HG03571 (cell line): ENCODE results near the gene CCN6.
"Not testable (repeated sequence)": the region's sequence is repeated elsewhere in the genome, so short reads cannot be mapped to it uniquely, and the experiment has no call there.

Experiments used
- ATAC-seq: cut with Tn5 transposase; IDR thresholded peaks from one replicate; pipeline ENCODE4 v1.9.1; 2021; ENCODE audit not compliant: unreplicated experiment

Gene CCN6

GRCh38 chr6:112029045-112029822 lies 24.7 kb upstream of the CCN6 start:
- no peak for ATAC-seq

GRCh38 chr6:112030206-112030960 lies 23.5 kb upstream of the CCN6 start:
- ATAC-seq, result no peak

- ATAC-seq, result no peak
These were observed 22.8 kb upstream of the CCN6 start for GRCh38 chr6:112030961-112031660.

DNA sequence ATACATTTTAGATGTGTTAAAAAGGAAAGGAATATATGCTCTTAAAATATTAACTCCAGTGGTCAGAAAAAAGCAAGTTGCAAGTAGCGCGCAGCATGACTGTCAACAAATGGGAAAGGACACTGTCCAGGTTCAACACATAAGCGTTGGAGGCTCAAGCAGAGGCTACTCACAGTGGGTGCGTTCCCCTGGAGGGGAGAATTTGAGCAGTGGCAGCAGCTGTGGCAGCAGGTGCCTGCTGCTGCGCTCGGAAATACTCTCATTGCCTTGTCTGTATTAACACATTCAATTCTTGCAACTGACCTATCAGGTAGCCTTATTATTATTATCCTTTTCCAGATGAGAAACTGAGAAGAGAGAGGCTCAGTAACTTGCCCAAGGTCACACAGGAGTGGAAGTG lies 21.9 kb upstream of the CCN6 start:
- no peak for ATAC-seq

- ATAC-seq, result no peak
These were observed 21.2 kb upstream of the CCN6 start for GRCh38 chr6:112032728-112033127.

- ATAC-seq, result no peak
These were observed 19.9 kb upstream of the CCN6 start for GRCh38 chr6:112033791-112034615.

- ATAC-seq, result no peak
These were observed 19.3 kb upstream of the CCN6 start for GRCh38 chr6:112034616-112034995.

DNA sequence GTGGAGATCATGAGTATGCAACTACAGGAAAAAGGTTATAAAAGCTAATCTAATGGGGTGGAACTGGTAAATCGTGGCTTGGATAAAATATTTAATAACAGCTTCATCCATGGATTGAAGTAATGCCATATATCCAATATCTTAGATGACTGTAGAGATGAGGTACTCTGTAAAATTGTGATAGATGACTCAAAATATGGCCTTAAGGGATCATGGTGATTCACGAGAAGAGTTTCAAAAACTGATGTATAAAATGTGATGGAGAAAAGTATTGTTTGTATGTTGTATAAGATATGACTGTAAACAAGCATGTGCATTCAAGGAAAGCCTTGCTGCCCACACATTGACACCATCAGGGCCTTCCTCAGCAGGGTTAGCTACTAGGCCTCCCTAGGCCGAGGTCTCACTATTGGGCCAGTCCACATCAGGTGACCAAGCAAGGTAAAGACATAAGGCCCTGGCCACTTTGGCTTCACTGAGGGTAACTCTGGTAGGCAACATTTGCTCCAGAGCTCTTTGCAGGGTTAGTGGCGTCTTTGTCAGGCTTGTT lies 17.7 kb upstream of the CCN6 start:
- no peak for ATAC-seq

- no peak for ATAC-seq
These were observed 16.1 kb upstream of the CCN6 start for GRCh38 chr6:112037783-112038216.

DNA sequence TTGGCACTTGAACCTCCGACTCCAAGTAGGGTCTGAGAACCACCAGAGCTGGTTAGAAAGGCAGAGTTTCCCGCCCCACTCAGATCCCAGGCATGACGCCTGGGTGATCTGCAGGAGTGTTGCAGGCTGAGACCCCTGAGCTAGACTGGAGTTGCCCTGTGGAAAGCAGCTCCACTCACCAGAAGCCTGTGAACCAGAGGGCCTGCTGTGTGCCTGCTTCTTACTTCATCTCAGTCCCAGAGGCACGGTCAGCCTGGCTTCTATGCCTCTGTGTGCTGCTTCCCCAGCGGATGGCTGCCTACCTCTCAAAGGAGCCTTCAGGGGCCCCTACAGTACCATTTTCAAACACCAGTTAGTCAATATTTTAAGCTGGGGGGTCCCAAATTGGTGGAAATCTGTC lies 15.6 kb upstream of the CCN6 start:
- ATAC-seq, result no peak

DNA sequence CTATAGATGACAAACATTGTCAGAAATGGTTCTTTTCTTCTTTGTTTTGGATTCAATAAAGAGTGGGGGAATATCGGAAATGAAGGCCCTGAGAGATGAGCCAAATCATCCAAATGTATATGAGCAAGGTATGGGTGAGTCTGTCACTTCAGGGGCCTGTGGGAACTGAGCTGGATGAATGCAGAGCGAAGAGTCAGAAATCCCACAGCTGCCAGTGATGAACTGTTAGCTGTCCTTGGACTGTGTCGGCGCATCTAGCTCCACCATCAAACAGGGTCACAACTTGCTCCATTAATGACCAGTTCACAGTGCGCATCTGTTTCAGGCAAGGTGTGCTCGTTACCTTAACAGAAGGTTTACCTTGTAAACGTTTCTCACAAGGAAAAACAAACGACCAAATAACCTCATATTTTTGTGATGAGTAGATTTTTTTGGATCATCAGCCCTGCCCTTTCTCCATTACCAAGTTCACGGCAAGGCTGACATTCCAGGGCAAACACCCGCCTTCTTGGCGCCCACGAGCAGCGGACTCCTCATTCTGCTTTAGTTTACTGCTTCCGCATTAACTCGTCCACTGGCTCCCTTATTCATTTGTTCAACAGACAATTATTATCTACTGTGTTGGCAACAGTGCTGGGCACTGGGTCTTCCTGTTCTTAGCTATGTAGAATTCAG lies 15.0 kb upstream of the CCN6 start:
- ATAC-seq, result no peak

GRCh38 chr6:112039431-112039770 lies 14.5 kb upstream of the CCN6 start:
- ATAC-seq, result no peak

GRCh38 chr6:112040956-112041355 lies 12.9 kb upstream of the CCN6 start:
- no peak for ATAC-seq

- ATAC-seq, result no peak
These were observed 12.4 kb upstream of the CCN6 start for GRCh38 chr6:112041535-112041934.

GRCh38 chr6:112043032-112044007 lies 10.6 kb upstream of the CCN6 start:
- peak; percentile 90 for ATAC-seq

- no peak for ATAC-seq
These were observed 9.7 kb upstream of the CCN6 start for GRCh38 chr6:112044196-112044595.

DNA sequence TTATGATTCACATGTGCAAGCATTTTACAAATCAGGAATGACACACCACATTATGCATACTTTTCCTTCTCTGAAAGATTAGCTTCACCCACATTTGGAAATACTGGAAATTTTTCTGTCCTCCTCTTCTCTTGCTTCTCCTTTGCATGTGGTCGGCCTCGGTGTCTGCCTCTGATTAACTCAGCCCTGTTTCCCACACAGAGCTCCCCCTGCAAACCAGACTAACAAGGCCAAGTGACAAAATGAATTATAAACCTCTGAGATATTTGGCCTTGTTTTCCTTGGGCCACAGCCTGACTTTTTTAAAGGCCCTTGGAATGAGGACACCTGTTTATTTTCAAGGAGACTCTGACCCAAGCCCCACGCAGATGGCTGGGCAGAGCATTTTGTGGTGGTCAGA lies 9.0 kb upstream of the CCN6 start:
- no peak for ATAC-seq

- not testable (repeated sequence) for ATAC-seq
These were observed 6.4 kb upstream of the CCN6 start for GRCh38 chr6:112047523-112047922.
